ENCODE measurements around the gene FSTL5. TPM values are rescaled to one million over a fixed set of nuclear protein-coding genes. Genes with fewer than 3 reads are reported as not detected.
"Not testable (repeated sequence)": the region's sequence is repeated elsewhere in the genome, so short reads cannot be mapped to it uniquely, and the experiment has no call there.

The FSTL5 gene
- total RNA-seq, 1 experiment from 2014 or later, result 1.9 TPM

- intact Hi-C loops (cut with micrococcal nuclease; ENCODE audit: unreplicated experiment), result no loop called here
- no peaks in the 10 kb centered on the region for H3K9me3 Mint-ChIP-seq (ENCODE audit: unreplicated experiment)
- ChIA-PET CTCF (no interaction called here), POLR2A (no interaction called here)
- no peak overlapping the region for H3K4me3 Mint-ChIP-seq (ENCODE audit: unreplicated experiment)
- Histone ChIP-seq H3K36me3 (ENCODE audit: control insufficient read depth, insufficient read depth, low read length) (no peaks in the 10 kb centered on the region), H3K4me3 (ENCODE audit: low read depth, low read length) (no peak overlapping the region), H3K4me1 (no peaks in the 10 kb centered on the region), H3K27me3 (replicated peaks; ENCODE audit: control insufficient read depth, insufficient read depth, low read length) (no peaks in the 10 kb centered on the region), H3K9me3 (no peaks in the 10 kb centered on the region)
- H3K27me3 Mint-ChIP-seq (ENCODE audit: insufficient read depth, unreplicated experiment), result no peaks in the 10 kb centered on the region
- no peak for TF ChIP-seq CTCF (IDR thresholded peaks at IDR 0.05; ENCODE audit: insufficient read depth in 1 of 2, low read depth in 1 of 2, low read length in 1 of 2, severe bottlenecking in 1 of 2, unreplicated experiment in 1 of 2)
- no peaks in the 10 kb centered on the region for H3K36me3 Mint-ChIP-seq (ENCODE audit: insufficient read depth, unreplicated experiment)
- no TSS peak for BruUV-seq (replicated peaks)
- H3K4me1 Mint-ChIP-seq (ENCODE audit: low read depth, unreplicated experiment), result no peaks in the 10 kb centered on the region
- H3K27ac Mint-ChIP-seq (ENCODE audit: unreplicated experiment), result no peak overlapping the region
- DNase-seq, result no peak
Observed at GRCh38 chr4:161767116-161767515, 396.7 kb downstream of the FSTL5 start.

DNA sequence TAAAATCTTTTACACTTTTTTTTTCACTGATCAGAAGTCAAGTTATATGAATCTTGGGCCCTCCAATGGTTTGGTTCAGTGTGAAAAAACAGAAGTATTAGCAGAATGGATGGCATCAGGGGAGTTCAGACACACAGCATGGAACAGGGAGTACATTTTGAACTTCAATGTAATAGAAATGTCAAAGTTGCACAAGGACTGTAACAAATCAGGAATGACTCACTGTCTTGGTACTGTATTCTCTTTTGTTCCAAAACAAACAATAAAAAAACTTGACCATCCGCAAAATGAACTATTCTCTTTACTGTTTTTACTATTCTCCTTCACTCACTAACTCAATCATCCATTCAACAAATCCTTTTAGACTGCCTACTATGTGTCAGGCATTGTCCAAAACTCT lies 401.0 kb downstream of the FSTL5 start:
- H3K4me1 Mint-ChIP-seq (ENCODE audit: low read depth, unreplicated experiment), result no peaks in the 10 kb centered on the region
- no peaks in the 10 kb centered on the region for H3K36me3 Mint-ChIP-seq (ENCODE audit: insufficient read depth, unreplicated experiment)
- no TSS peak for BruUV-seq (replicated peaks)
- no peak overlapping the region for H3K4me3 Mint-ChIP-seq (ENCODE audit: unreplicated experiment)
- Histone ChIP-seq H3K27me3 (replicated peaks; ENCODE audit: control insufficient read depth, insufficient read depth, low read length) (no peaks in the 10 kb centered on the region), H3K4me3 (ENCODE audit: low read depth, low read length) (no peak overlapping the region), H3K4me1 (no peaks in the 10 kb centered on the region), H3K36me3 (ENCODE audit: control insufficient read depth, insufficient read depth, low read length) (no peaks in the 10 kb centered on the region), H3K9me3 (no peaks in the 10 kb centered on the region)
- TF ChIP-seq CTCF (IDR thresholded peaks at IDR 0.05; ENCODE audit: insufficient read depth in 1 of 2, low read depth in 1 of 2, low read length in 1 of 2, severe bottlenecking in 1 of 2, unreplicated experiment in 1 of 2), result no peak
- CTCF ChIA-PET, result no interaction called here
- no peak overlapping the region for H3K27ac Mint-ChIP-seq (ENCODE audit: unreplicated experiment)
- intact Hi-C loops (cut with micrococcal nuclease; ENCODE audit: unreplicated experiment), result no loop called here
- POLR2A ChIA-PET, result no interaction called here
- H3K27me3 Mint-ChIP-seq (ENCODE audit: insufficient read depth, unreplicated experiment), result no peaks in the 10 kb centered on the region
- no peaks in the 10 kb centered on the region for H3K9me3 Mint-ChIP-seq (ENCODE audit: unreplicated experiment)
- DNase-seq, result no peak

- no peaks in the 10 kb centered on the region for H3K27me3 Mint-ChIP-seq (ENCODE audit: insufficient read depth, unreplicated experiment)
- ChIA-PET POLR2A (no interaction called here), CTCF (no interaction called here)
- Histone ChIP-seq H3K27me3 (replicated peaks; ENCODE audit: control insufficient read depth, insufficient read depth, low read length) (no peaks in the 10 kb centered on the region), H3K9me3 (no peaks in the 10 kb centered on the region), H3K4me1 (no peaks in the 10 kb centered on the region), H3K4me3 (ENCODE audit: low read depth, low read length) (no peak overlapping the region), H3K36me3 (ENCODE audit: control insufficient read depth, insufficient read depth, low read length) (no peaks in the 10 kb centered on the region)
- no peak for DNase-seq
- no peaks in the 10 kb centered on the region for H3K9me3 Mint-ChIP-seq (ENCODE audit: unreplicated experiment)
- intact Hi-C loops (cut with micrococcal nuclease; ENCODE audit: unreplicated experiment), result no loop called here
- H3K4me3 Mint-ChIP-seq (ENCODE audit: unreplicated experiment), result no peak overlapping the region
- no peaks in the 10 kb centered on the region for H3K4me1 Mint-ChIP-seq (ENCODE audit: low read depth, unreplicated experiment)
- no TSS peak for BruUV-seq (replicated peaks)
- no peak overlapping the region for H3K27ac Mint-ChIP-seq (ENCODE audit: unreplicated experiment)
- no peak for TF ChIP-seq CTCF (IDR thresholded peaks at IDR 0.05; ENCODE audit: insufficient read depth in 1 of 2, low read depth in 1 of 2, low read length in 1 of 2, severe bottlenecking in 1 of 2, unreplicated experiment in 1 of 2)
- no peaks in the 10 kb centered on the region for H3K36me3 Mint-ChIP-seq (ENCODE audit: insufficient read depth, unreplicated experiment)
Observed at GRCh38 chr4:161760008-161760407, 403.8 kb downstream of the FSTL5 start.

GRCh38 chr4:161758412-161758811 lies 405.4 kb downstream of the FSTL5 start:
- H3K4me1 Mint-ChIP-seq (ENCODE audit: low read depth, unreplicated experiment); H3K27me3 Mint-ChIP-seq (ENCODE audit: insufficient read depth, unreplicated experiment); DNase-seq; H3K9me3 ChIP-seq; H3K27ac Mint-ChIP-seq (ENCODE audit: unreplicated experiment); POLR2A ChIA-PET; H3K36me3 Mint-ChIP-seq (ENCODE audit: insufficient read depth, unreplicated experiment); H3K4me3 ChIP-seq (ENCODE audit: low read depth, low read length); H3K4me1 ChIP-seq; intact Hi-C loops (cut with micrococcal nuclease; ENCODE audit: unreplicated experiment); CTCF ChIA-PET; BruUV-seq (replicated peaks); H3K36me3 ChIP-seq (ENCODE audit: control insufficient read depth, insufficient read depth, low read length); H3K4me3 Mint-ChIP-seq (ENCODE audit: unreplicated experiment); H3K9me3 Mint-ChIP-seq (ENCODE audit: unreplicated experiment); H3K27me3 ChIP-seq (replicated peaks; ENCODE audit: control insufficient read depth, insufficient read depth, low read length): not testable (repeated sequence)
